Astrocyte of the spinal cord (primary cell): ENCODE measurements around the gene CGB2.

Source experiments
- DNase-seq: peaks from one replicate; pipeline ENCODE4 v3.0.0; 2011; ENCODE audit warnings: low read depth, low spot score
- H3K4me3 ChIP-seq: 2 replicates; pipeline ENCODE4 v1.5.1; 2011; ENCODE audit warnings: low read depth, mild to moderate bottlenecking, low read length, moderate library complexity
- CTCF ChIP-seq: IDR thresholded peaks from 2 replicates; pipeline ENCODE4 v1.5.1; 2012; ENCODE audit warnings: low read depth, mild to moderate bottlenecking, low read length, inconsistent platforms
- in situ Hi-C: cut with HindIII; loops from 2 replicates; pipeline ENCODE4 v1.10.0; 2017; ENCODE audit warnings: low sequenced_read_pairs

Gene CGB2

GRCh38 chr19:49006905-49007304 is 24.8 kb upstream of the CGB2 start:
- no peak for TF ChIP-seq CTCF
- no peak overlapping the region for H3K4me3 ChIP-seq
- in situ Hi-C loops = no loop called here
- no peak for DNase-seq

GRCh38 chr19:49009828-49010227 is 21.9 kb upstream of the CGB2 start:
- DNase-seq = no peak
- no peak for TF ChIP-seq CTCF
- in situ Hi-C loops = no loop called here
- H3K4me3 ChIP-seq = no peak overlapping the region

- H3K4me3 ChIP-seq = no peak overlapping the region
- no peak for DNase-seq
- no peak for TF ChIP-seq CTCF
- in situ Hi-C loops = no loop called here
Observed at GRCh38 chr19:49010453-49010852, 21.2 kb upstream of the CGB2 start.

GRCh38 chr19:49011194-49011593 is 20.5 kb upstream of the CGB2 start:
- H3K4me3 ChIP-seq = no peak overlapping the region
- no peak for TF ChIP-seq CTCF
- in situ Hi-C loops = no loop called here
- no peak for DNase-seq

- TF ChIP-seq CTCF = no peak
- in situ Hi-C loops = no loop called here
- H3K4me3 ChIP-seq = no peak overlapping the region
- no peak for DNase-seq
Observed at GRCh38 chr19:49014123-49014869, 17.4 kb upstream of the CGB2 start.

GRCh38 chr19:49014870-49015255 is 16.8 kb upstream of the CGB2 start:
- no peak for TF ChIP-seq CTCF
- no peak overlapping the region for H3K4me3 ChIP-seq
- no peak for DNase-seq
- in situ Hi-C loops = no loop called here
